Natural killer cell treated with Interleukin-12 subunit alpha and Interleukin-12 subunit beta and Interleukin-15 and Interleukin-18, amount 100 ng/mL, for 72 hours (primary cell): ENCODE results near the gene IL1R1. TPM values are rescaled to one million over a fixed set of nuclear protein-coding genes. Genes with fewer than 3 reads are reported as not detected.

Source experiments
- total RNA-seq, 2 donors: library from RNA; stranded (reverse); gene quantifications; one replicate each; pipeline ENCODE4 v1.2.3, GENCODE V29; 2022

The IL1R1 gene
- total RNA-seq, 2 donors from 2014 or later, result 0.19 to 0.86 TPM

Other genes starting within 250 kb of the IL1R1 start
- gene IL1R2, start 150.8 kb upstream of the IL1R1 start, total RNA-seq, result not detected
- under 1 TPM in 1 of 2 donors, not detected in 1; 0.19 TPM for gene IL1RL2, start 44.3 kb downstream of the IL1R1 start, total RNA-seq
- gene IL1RL1, start 168.8 kb downstream of the IL1R1 start, total RNA-seq, result 10 to 100 TPM; 36.3 to 57.7 TPM
- gene IL18R1, start 213.1 kb downstream of the IL1R1 start, total RNA-seq, result 100 to 1,000 TPM; 135 to 219 TPM